Neural progenitor cell (in vitro differentiated cells): ENCODE results near the gene STEAP3.

Experiments
- CTCF ChIP-seq: fragments of 200-600 bp; sonication (generic); IDR thresholded peaks from 2 replicates; pipeline ENCODE4 v1.5.1; 2017; ENCODE audit warnings: antibody characterized with exemption, mild to moderate bottlenecking
- EZH2 ChIP-seq: fragments of 200-600 bp; sonication (generic); IDR thresholded peaks from 2 replicates; pipeline ENCODE4 v1.6.1; 2017; ENCODE audit warnings: antibody characterized with exemption, mild to moderate bottlenecking, moderate library complexity

DNA sequence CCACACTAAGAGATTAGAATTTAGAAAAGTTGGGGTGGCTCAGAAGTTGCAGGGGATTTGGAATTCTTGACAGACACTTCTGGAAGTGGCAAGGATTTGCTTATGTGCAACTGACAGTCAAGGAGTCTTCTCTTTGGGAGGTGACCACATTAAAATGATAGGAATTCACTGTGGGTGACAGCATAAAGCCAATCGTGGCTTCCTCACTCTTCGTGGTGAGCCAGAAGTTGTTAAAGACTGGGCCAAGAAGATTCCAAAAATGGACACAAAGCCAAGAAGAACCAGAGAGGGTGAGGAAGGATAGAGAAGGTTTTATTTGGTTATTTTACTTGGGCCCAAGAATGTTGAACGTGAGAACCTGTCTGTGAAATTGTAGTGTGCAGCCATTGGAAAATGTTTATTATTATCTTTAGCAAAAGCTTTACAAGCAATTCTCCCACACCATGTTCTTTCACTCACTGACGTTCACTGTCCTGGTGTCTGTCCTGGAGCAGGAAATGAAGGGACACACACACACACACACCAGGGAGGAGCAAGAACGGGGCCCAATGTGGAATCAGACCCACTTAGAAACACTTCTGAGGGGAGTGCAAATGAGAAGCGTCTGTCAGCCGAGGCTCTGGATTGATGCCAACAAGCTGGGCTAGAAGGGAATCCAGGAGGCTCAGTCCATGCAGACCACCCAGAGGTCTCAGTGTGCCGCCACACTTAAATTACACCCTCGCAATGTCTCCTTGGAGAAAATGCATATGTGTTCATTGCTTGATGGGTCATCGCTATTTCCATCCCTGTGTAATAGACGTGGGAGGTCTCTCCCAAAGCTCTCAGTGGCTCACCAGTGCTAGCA, 37.2 kb downstream of the STEAP3 start:
- TF ChIP-seq CTCF (no peak), EZH2 (no peak)
